ENCODE data around the gene HNRNPR. TPM values are rescaled to one million over a fixed set of nuclear protein-coding genes. Genes with fewer than 3 reads are reported as not detected.

Gene HNRNPR
- total RNA-seq, 1 experiment from 2014 or later = 300 TPM

- ChIA-PET POLR2A (ENCODE audit: low non-redundant PET) (no interaction called here), CTCF (interaction anchor here (0.5 kb wide), 1 partner anchor 104 kb away, joined by 3 read pairs; no protein-coding TSS in a partner anchor)
- no peak for DNase-seq (ENCODE audit: low spot score)
- intact Hi-C loops (cut with micrococcal nuclease; ENCODE audit: unreplicated experiment) = no loop called here
- BruUV-seq (replicated peaks) = no TSS peak
- H3K9me3 ChIP-seq (ENCODE audit: low read depth, low read length, poor library complexity, severe bottlenecking) = no peaks in the 10 kb centered on the region
- no peaks in the 10 kb centered on the region for H3K4me1 ChIP-seq (ENCODE audit: insufficient read depth, low read length, poor library complexity, severe bottlenecking)
- H3K4me3 ChIP-seq (ENCODE audit: low read depth, low read length, poor library complexity, severe bottlenecking) = no peak overlapping the region
- TF ChIP-seq EZH2 (IDR thresholded peaks at IDR 0.05; ENCODE audit: borderline replicate concordance, low read depth, low read length, poor library complexity, severe bottlenecking) = no peak
- TF ChIP-seq, protein P1, sequence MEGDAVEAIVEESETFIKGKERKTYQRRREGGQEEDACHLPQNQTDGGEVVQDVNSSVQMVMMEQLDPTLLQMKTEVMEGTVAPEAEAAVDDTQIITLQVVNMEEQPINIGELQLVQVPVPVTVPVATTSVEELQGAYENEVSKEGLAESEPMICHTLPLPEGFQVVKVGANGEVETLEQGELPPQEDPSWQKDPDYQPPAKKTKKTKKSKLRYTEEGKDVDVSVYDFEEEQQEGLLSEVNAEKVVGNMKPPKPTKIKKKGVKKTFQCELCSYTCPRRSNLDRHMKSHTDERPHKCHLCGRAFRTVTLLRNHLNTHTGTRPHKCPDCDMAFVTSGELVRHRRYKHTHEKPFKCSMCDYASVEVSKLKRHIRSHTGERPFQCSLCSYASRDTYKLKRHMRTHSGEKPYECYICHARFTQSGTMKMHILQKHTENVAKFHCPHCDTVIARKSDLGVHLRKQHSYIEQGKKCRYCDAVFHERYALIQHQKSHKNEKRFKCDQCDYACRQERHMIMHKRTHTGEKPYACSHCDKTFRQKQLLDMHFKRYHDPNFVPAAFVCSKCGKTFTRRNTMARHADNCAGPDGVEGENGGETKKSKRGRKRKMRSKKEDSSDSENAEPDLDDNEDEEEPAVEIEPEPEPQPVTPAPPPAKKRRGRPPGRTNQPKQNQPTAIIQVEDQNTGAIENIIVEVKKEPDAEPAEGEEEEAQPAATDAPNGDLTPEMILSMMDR (conservative IDR thresholded peaks at IDR 0.05; ENCODE audit: low read depth, low read length) = no peak
- H3K27me3 ChIP-seq (replicated peaks; ENCODE audit: insufficient read depth, low read depth, low read length, poor library complexity) = no peaks in the 10 kb centered on the region
- H3K36me3 ChIP-seq (ENCODE audit: insufficient read depth, low read length, poor library complexity, severe bottlenecking) = peaks cover 10% of the 10 kb centered on the region
- no peak overlapping the region for H3K27ac ChIP-seq (ENCODE audit: low read depth, low read length, poor library complexity, severe bottlenecking)
Measured at GRCh38 chr1:23276531-23276930, 67.6 kb downstream of the HNRNPR start.

DNA sequence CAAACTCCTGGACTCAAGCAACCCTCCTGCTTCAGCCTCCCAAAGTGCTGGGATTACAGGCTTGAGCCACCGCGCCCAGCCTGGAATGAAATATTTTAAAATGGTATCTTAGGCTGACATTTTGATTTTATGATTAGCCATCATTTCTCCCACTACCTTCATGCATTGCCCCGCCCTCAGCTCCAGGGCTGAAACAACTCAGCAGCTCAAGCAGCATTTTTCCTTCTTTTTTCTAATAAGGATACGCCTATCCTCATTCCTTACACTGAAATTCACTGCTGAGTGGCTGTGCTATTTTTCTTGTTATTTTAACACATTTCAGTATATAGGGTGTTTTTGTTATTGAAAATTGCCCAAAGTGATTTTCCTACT, 70.0 kb downstream of the HNRNPR start:
- DNase-seq (ENCODE audit: low spot score) = no peak
- Histone ChIP-seq H3K9me3 (ENCODE audit: low read depth, low read length, poor library complexity, severe bottlenecking) (no peaks in the 10 kb centered on the region), H3K36me3 (ENCODE audit: insufficient read depth, low read length, poor library complexity, severe bottlenecking) (no peaks in the 10 kb centered on the region), H3K27me3 (replicated peaks; ENCODE audit: insufficient read depth, low read depth, low read length, poor library complexity) (no peaks in the 10 kb centered on the region), H3K4me3 (ENCODE audit: low read depth, low read length, poor library complexity, severe bottlenecking) (no peak overlapping the region), H3K4me1 (ENCODE audit: insufficient read depth, low read length, poor library complexity, severe bottlenecking) (no peaks in the 10 kb centered on the region), H3K27ac (ENCODE audit: low read depth, low read length, poor library complexity, severe bottlenecking) (no peak overlapping the region)
- ChIA-PET POLR2A (ENCODE audit: low non-redundant PET) (interaction anchor here (0.5 kb wide), 1 partner anchor 13 kb away, joined by 5 read pairs; no protein-coding TSS in a partner anchor), CTCF (no interaction called here)
- intact Hi-C loops (cut with micrococcal nuclease; ENCODE audit: unreplicated experiment) = loop anchor here (5.0 kb wide), 1 partner anchor 302 kb away; the partner anchor contains the start of gene LACTBL1
- no TSS peak for BruUV-seq (replicated peaks)
- TF ChIP-seq, protein P1 (conservative IDR thresholded peaks at IDR 0.05; ENCODE audit: low read depth, low read length) = no peak
- TF ChIP-seq EZH2 (IDR thresholded peaks at IDR 0.05; ENCODE audit: borderline replicate concordance, low read depth, low read length, poor library complexity, severe bottlenecking) = no peak

DNA sequence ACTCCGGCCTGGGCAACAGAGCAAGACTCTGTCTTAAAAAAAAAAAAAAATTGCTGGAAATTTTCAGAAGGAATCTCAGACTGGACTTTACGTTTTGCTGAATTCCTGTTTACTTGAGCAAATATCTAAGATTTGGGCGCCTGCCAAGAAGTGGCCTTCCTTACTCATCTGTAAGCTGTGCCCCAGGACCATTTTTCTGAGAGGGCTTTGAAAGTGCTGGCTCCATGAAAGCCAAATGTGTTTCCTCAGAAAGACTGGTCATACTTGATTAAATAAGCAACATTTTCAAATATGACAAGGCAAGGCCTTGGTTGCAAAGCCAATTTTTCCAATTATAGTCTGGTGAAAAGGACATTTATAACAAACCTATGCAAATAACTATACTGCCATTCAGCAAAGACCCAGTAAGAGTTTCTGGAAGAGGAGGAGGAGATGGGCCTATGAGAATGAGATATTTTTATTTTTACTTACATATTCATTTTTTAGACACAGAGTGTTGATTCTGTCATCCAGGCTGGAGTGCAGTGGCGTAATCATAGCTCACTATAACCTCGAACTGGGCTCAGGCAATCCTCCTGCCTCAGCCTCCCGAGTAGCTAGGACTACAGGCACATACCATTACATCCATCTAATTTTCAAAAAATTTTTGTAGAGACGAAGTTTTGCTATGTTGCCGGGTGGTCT, 70.5 kb downstream of the HNRNPR start:
- ChIA-PET CTCF (interaction anchor here (0.7 kb wide), 1 partner anchor 627 kb away, joined by 3 read pairs; no protein-coding TSS in a partner anchor), POLR2A (ENCODE audit: low non-redundant PET) (interaction anchor here (0.5 kb wide), 1 partner anchor 14 kb away, joined by 5 read pairs; no protein-coding TSS in a partner anchor)
- no peaks in the 10 kb centered on the region for H3K4me1 ChIP-seq (ENCODE audit: insufficient read depth, low read length, poor library complexity, severe bottlenecking)
- no TSS peak for BruUV-seq (replicated peaks)
- no peaks in the 10 kb centered on the region for H3K27me3 ChIP-seq (replicated peaks; ENCODE audit: insufficient read depth, low read depth, low read length, poor library complexity)
- DNase-seq (ENCODE audit: low spot score) = peak; percentile 48
- TF ChIP-seq EZH2 (IDR thresholded peaks at IDR 0.05; ENCODE audit: borderline replicate concordance, low read depth, low read length, poor library complexity, severe bottlenecking) = no peak
- TF ChIP-seq, protein P1 (conservative IDR thresholded peaks at IDR 0.05; ENCODE audit: low read depth, low read length) = no peak
- H3K4me3 ChIP-seq (ENCODE audit: low read depth, low read length, poor library complexity, severe bottlenecking) = no peak overlapping the region
- no peaks in the 10 kb centered on the region for H3K9me3 ChIP-seq (ENCODE audit: low read depth, low read length, poor library complexity, severe bottlenecking)
- H3K36me3 ChIP-seq (ENCODE audit: insufficient read depth, low read length, poor library complexity, severe bottlenecking) = no peaks in the 10 kb centered on the region
- H3K27ac ChIP-seq (ENCODE audit: low read depth, low read length, poor library complexity, severe bottlenecking) = no peak overlapping the region
- intact Hi-C loops (cut with micrococcal nuclease; ENCODE audit: unreplicated experiment) = loop anchor here (5.0 kb wide), 1 partner anchor 301 kb away; the partner anchor contains the start of gene LACTBL1
